Breast epithelium (tissue), 4 donors: ENCODE measurements around the gene SPTB. TPM values are rescaled to one million over a fixed set of nuclear protein-coding genes. Genes with fewer than 3 reads are reported as not detected.

ENCODE experiments used
- DNase-seq, 2 donors: peaks; one replicate each; pipeline ENCODE4 v3.0.0-alpha.2; 2019; ENCODE audit warnings: low spot score in 2 of 2
- H3K27ac ChIP-seq, 2 donors: fragments of 200-600 bp; sonication (generic) in 1 of 2; one replicate each; pipeline ENCODE4 v1.5.1; 2016 to 2019; ENCODE audit warnings: mild to moderate bottlenecking in 1 of 2
- H3K27me3 ChIP-seq, 2 donors: fragments of 200-600 bp; sonication (generic) in 1 of 2; one replicate each; pipeline versions ENCODE4 v1.5.1 to v1.6.0; 2017 to 2019; ENCODE audit warnings: control low read depth in 1 of 2, mild to moderate bottlenecking in 1 of 2
- H3K36me3 ChIP-seq: fragments of 200-600 bp; one replicate; pipeline ENCODE4 v1.5.1; 2019
- H3K4me1 ChIP-seq, 2 donors: fragments of 200-600 bp; sonication (generic); one replicate each; pipeline ENCODE4 v1.5.1; 2016 to 2019; ENCODE audit warnings: control low read depth in 1 of 2
- H3K4me3 ChIP-seq, 3 donors: fragments of 200-600 bp; sonication (generic); 1 replicate in 2 of 3; 2 replicates in 1 of 3; pipeline ENCODE4 v1.5.1; 2016 to 2019; ENCODE audit warnings: mild to moderate bottlenecking in 3 of 3, moderate library complexity in 2 of 3
- H3K9me3 ChIP-seq, 2 donors: fragments of 200-600 bp; sonication (generic) in 1 of 2; one replicate each; pipeline ENCODE4 v1.5.1; 2016 to 2019; ENCODE audit warnings: control low read depth in 1 of 2
- CTCF ChIP-seq, 3 donors: fragments of 450-650 bp; IDR thresholded peaks; one replicate each; pipeline ENCODE4 v1.5.1; 2016 to 2017; ENCODE audit warnings: antibody characterized with exemption in 3 of 3, mild to moderate bottlenecking in 3 of 3, moderate library complexity in 3 of 3
- POLR2A ChIP-seq: fragments of 450-650 bp; IDR thresholded peaks from one replicate; pipeline ENCODE4 v1.6.1; 2016; ENCODE audit warnings: antibody characterized with exemption, mild to moderate bottlenecking, moderate library complexity
- POLR2AphosphoS5 ChIP-seq, 3 donors: sonication (generic); formaldehyde crosslinking; IDR thresholded peaks; one replicate each; pipeline ENCODE4 v1.6.1; 2017; ENCODE audit warnings: antibody characterized with exemption in 3 of 3
- intact Hi-C: fragments of 100-400 bp; cut with DNase I; formaldehyde crosslinking; loops from one replicate; pipeline ENCODE4 v1.15.1; 2023; ENCODE audit warnings: low total_unique reads
- total RNA-seq, 3 donors: library from RNA; depleted of rRNA; stranded (reverse); fragments of >200 nt; gene quantifications; one replicate each; pipeline ENCODE4 v1.1.0, GENCODE V29; 2016

Gene SPTB
- total RNA-seq, 3 donors from 2014 or later, result 0.88 to 2.6 (median 2.1) TPM

- intact Hi-C loops, result no loop called here
- Histone ChIP-seq H3K27ac (no peak overlapping the region), H3K9me3 (no peaks in the 10 kb centered on the region), H3K27me3 (no peaks in the 10 kb centered on the region), H3K4me1 (no peaks in the 10 kb centered on the region), H3K36me3 (no peaks in the 10 kb centered on the region), H3K4me3 (no peak overlapping the region)
- no peak for TF ChIP-seq CTCF (IDR thresholded peaks at IDR 0.05)
- no peak for DNase-seq
Measured at GRCh38 chr14:64732536-64733120, 147.1 kb downstream of the SPTB start.

GRCh38 chr14:64732066-64732465, 147.6 kb downstream of the SPTB start:
- Histone ChIP-seq H3K9me3 (no peaks in the 10 kb centered on the region), H3K4me3 (no peak overlapping the region), H3K4me1 (no peaks in the 10 kb centered on the region), H3K36me3 (no peaks in the 10 kb centered on the region), H3K27ac (no peak overlapping the region), H3K27me3 (no peaks in the 10 kb centered on the region)
- intact Hi-C loops, result no loop called here
- TF ChIP-seq POLR2AphosphoS5 (IDR thresholded peaks at IDR 0.05) (no peak), CTCF (IDR thresholded peaks at IDR 0.05) (no peak)
- DNase-seq, result no peak

- Histone ChIP-seq H3K36me3 (no peaks in the 10 kb centered on the region), H3K9me3 (no peaks in the 10 kb centered on the region), H3K4me3 (no peak overlapping the region), H3K27ac (no peak overlapping the region), H3K27me3 (no peaks in the 10 kb centered on the region), H3K4me1 (no peaks in the 10 kb centered on the region)
- DNase-seq, result no peak
- intact Hi-C loops, result no loop called here
- TF ChIP-seq CTCF (IDR thresholded peaks at IDR 0.05), result no peak
- TF ChIP-seq POLR2AphosphoS5 (IDR thresholded peaks at IDR 0.05), result no peak
- no peak for TF ChIP-seq POLR2A
Measured at GRCh38 chr14:64731141-64731581, 148.5 kb downstream of the SPTB start.

- H3K9me3 ChIP-seq, result no peaks in the 10 kb centered on the region
- H3K27ac ChIP-seq, result no peak overlapping the region
- H3K36me3 ChIP-seq, result no peaks in the 10 kb centered on the region
- no peak for DNase-seq
- no peaks in the 10 kb centered on the region for H3K27me3 ChIP-seq
- H3K4me1 ChIP-seq, result no peaks in the 10 kb centered on the region
- no peak overlapping the region for H3K4me3 ChIP-seq
- TF ChIP-seq CTCF (IDR thresholded peaks at IDR 0.05), result no peak
- intact Hi-C loops, result no loop called here
Measured at GRCh38 chr14:64730681-64731080, 149.0 kb downstream of the SPTB start.

GRCh38 chr14:64730061-64730440, 149.7 kb downstream of the SPTB start:
- TF ChIP-seq POLR2A (no peak), CTCF (IDR thresholded peaks at IDR 0.05) (no peak), POLR2AphosphoS5 (IDR thresholded peaks at IDR 0.05) (no peak)
- no peaks in the 10 kb centered on the region for H3K27me3 ChIP-seq
- H3K9me3 ChIP-seq, result no peaks in the 10 kb centered on the region
- peak overlapping the region in 1 of 2 donors; percentile 32 for H3K27ac ChIP-seq
- H3K4me1 ChIP-seq, result no peaks in the 10 kb centered on the region
- no peaks in the 10 kb centered on the region for H3K36me3 ChIP-seq
- intact Hi-C loops, result no loop called here
- DNase-seq, result no peak
- no peak overlapping the region for H3K4me3 ChIP-seq
